ENCODE results near the gene ENAH. TPM values are rescaled to one million over a fixed set of nuclear protein-coding genes. Genes with fewer than 3 reads are reported as not detected.

ENAH gene
- total and polyA plus RNA-seq, 12 donors = 12.4 to 201 (median 99.8) TPM

GRCh38 chr1:225539575-225539974, 113.3 kb downstream of the ENAH start:
- ATAC-seq = peak in 1 of 8 donors; percentile 24
- intact Hi-C loops (cut with DNase I) = no loop called here
- no peak for DNase-seq
- Histone ChIP-seq H3K36me3 (no peaks in the 10 kb centered on the region), H3K27ac (no peak overlapping the region), H3K27me3 (no peaks in the 10 kb centered on the region), H3K4me1 (peaks cover 0 to 58% (median 20%) of the 10 kb centered on the region in 9 donors), H3K4me3 (no peak overlapping the region), H3K9me3 (no peaks in the 10 kb centered on the region)
- TF ChIP-seq CTCF (IDR thresholded peaks at IDR 0.05) = no peak
- WGBS, 2 donors = 89 to 92% methylated on average over 4 of the region's 4 CpGs

- intact Hi-C loops (cut with DNase I) = no loop called here
- H3K27me3 ChIP-seq = no peaks in the 10 kb centered on the region
- H3K27ac ChIP-seq = no peak overlapping the region
- H3K4me1 ChIP-seq = peaks cover 0 to 58% (median 15%) of the 10 kb centered on the region in 9 donors
- DNase-seq = no peak
- H3K9me3 ChIP-seq = no peaks in the 10 kb centered on the region
- no peaks in the 10 kb centered on the region for H3K36me3 ChIP-seq
- whole genome bisulfite sequencing, 2 donors = 84 to 89% methylated on average over 1 of the region's 1 CpG
- TF ChIP-seq CTCF (IDR thresholded peaks at IDR 0.05) = no peak
- H3K4me3 ChIP-seq = no peak overlapping the region
- no peak for ATAC-seq
Observed at GRCh38 chr1:225539069-225539468, 113.9 kb downstream of the ENAH start.

- no peak overlapping the region for H3K27ac ChIP-seq
- TF ChIP-seq CTCF (IDR thresholded peaks at IDR 0.05) = no peak
- DNase-seq (no peak), ATAC-seq (no peak)
- peaks cover 0 to 60% (median 15%) of the 10 kb centered on the region in 9 donors for H3K4me1 ChIP-seq
- 77% methylated on average over 10 of the region's 10 CpGs for WGBS, 2 donors
- no peak overlapping the region for H3K4me3 ChIP-seq
- H3K27me3 ChIP-seq = no peaks in the 10 kb centered on the region
- intact Hi-C loops (cut with DNase I) = no loop called here
- no peaks in the 10 kb centered on the region for H3K36me3 ChIP-seq
- H3K9me3 ChIP-seq = no peaks in the 10 kb centered on the region
Observed at GRCh38 chr1:225537554-225538251, 115.2 kb downstream of the ENAH start.

- intact Hi-C loops (cut with DNase I) = no loop called here
- Histone ChIP-seq H3K27ac (no peak overlapping the region), H3K4me3 (no peak overlapping the region), H3K36me3 (peaks cover 0 to 4% (median 0%) of the 10 kb centered on the region in 9 donors), H3K9me3 (no peaks in the 10 kb centered on the region), H3K4me1 (peaks cover 0 to 46% (median 15%) of the 10 kb centered on the region in 9 donors), H3K27me3 (no peaks in the 10 kb centered on the region)
- no peak for TF ChIP-seq CTCF (IDR thresholded peaks at IDR 0.05)
- no peak for ATAC-seq
- 96% methylated on average over 6 of the region's 6 CpGs for WGBS, 2 donors
- DNase-seq = no peak
Observed at GRCh38 chr1:225535280-225535679, 117.6 kb downstream of the ENAH start.
